H54 (cell line): Measurements from ENCODE around the gene KDM2B.
A peak's percentile ranks its signal among the peaks of the same experiment; 100 is the strongest.

Source experiments
- DNase-seq: peaks from one replicate; pipeline ENCODE4 v3.0.0; 2011; ENCODE audit warnings: low spot score, mixed read lengths; ENCODE audit not compliant: insufficient read length
- FAIRE-seq: peaks from 3 replicates; lab custom pipeline; 2011; peaks lifted over from hg19 to GRCh38; lab: Jason Lieb, UNC
- POLR2A ChIP-seq: IDR thresholded peaks from 2 replicates; pipeline ENCODE4 v1.6.1; 2011; ENCODE audit warnings: low read depth, mild to moderate bottlenecking, low read length

Gene KDM2B

GRCh38 chr12:121580959-121581685 is at the start of gene KDM2B:
TSS of gene KDM2B (minus strand) at chr12:121581023. CDS start at chr12:121580911, 112 bp downstream.
- no peak for FAIRE-seq
- no peak for DNase-seq
- no peak for TF ChIP-seq POLR2A

DNA sequence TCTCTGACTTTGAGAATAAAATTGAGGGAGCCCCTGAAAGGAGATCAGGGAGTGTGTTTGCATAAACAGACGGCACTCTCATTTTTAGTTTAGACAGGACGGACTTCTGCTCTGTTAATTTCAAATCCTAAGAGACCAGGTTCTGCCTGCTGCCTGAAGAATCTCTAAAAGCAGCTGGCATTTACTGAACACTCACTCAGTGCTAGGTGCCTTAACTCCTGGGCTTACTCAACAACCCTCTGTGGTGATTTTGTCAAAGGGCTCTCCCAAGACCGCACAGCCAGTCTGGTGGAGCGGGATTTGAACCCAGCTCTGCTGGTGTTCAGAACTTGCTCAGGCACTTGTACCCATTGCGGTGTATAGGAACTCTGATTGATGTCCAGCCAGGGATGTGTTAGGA is 47.7 kb upstream of the KDM2B start:
- no peak for TF ChIP-seq POLR2A
- no peak for FAIRE-seq
- DNase-seq, result no peak

GRCh38 chr12:121628037-121628436 is 47.2 kb upstream of the KDM2B start:
- TF ChIP-seq POLR2A, result no peak
- DNase-seq, result no peak
- FAIRE-seq, result no peak

- peak; percentile 36; the same call in 1 of the 2 replicates for TF ChIP-seq POLR2A
- DNase-seq, result peak; percentile 67
- FAIRE-seq, result no peak
These were observed 46.2 kb upstream of the KDM2B start for GRCh38 chr12:121626853-121627640.

- FAIRE-seq, result no peak
These were observed 45.4 kb upstream of the KDM2B start, which contains the start of gene ORAI1 for GRCh38 chr12:121626087-121626852. TSS of gene ORAI1 (plus strand) at chr12:121626530.

DNA sequence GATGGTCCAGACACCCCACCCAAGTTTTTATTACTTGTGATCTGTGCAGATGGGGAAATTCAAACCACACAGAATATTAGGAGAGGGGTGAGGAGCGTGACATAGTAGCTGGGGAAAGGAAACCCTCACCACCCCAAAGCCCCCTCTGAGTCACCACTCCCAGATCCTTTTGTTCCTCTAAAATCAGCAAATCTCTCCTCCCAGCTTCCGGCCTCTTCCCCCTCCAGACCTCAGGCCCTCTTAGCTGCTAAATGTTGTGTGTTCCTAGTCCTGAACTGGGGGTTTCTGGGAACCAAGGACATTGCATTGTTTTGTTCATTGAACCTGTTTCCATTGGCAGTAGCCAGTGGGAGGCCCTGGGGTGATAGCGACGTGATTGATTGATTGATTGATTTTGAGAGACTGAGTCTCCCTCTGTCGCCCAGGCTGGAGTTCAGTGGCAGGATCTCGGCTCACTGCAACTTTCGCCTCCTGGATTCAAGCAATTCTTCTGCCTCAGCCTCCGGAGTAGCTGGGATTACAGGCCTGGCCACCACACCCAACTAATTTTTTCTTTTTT is 39.6 kb upstream of the KDM2B start:
- FAIRE-seq (no peak), DNase-seq (no peak)
- no peak for TF ChIP-seq POLR2A

More at GRCh38 chr12:121626087-121626852, 45.4 kb upstream of the KDM2B start, which contains the start of gene ORAI1:
- TF ChIP-seq POLR2A, result peak; percentile 90
- DNase-seq, result peak; percentile 89

GRCh38 chr12:121618659-121619233 is 37.9 kb upstream of the KDM2B start:
- TF ChIP-seq POLR2A, result no peak
- DNase-seq (no peak), FAIRE-seq (no peak)

- FAIRE-seq (no peak), DNase-seq (no peak)
- no peak for TF ChIP-seq POLR2A
These were observed 34.1 kb upstream of the KDM2B start for GRCh38 chr12:121614872-121615467.

DNA sequence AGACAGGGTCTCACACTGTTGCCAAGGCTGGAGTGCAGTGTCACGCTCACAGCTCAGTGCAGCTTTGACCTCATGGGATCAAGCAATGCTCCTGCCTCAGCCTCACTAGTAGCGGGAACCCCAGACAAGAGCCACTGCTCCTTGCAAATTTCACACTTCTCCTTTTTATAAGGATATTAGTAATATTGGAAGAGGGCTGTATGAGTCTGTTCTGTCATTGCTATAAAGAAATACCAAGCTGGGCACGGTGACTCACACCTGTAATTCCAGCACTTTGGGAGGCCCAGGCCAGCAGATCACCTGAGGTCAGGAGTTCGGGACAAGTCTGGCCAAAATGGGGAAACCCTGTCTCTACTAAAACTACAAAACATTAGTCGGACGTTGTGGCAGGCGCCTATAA is 32.6 kb upstream of the KDM2B start:
- DNase-seq (no peak), FAIRE-seq (no peak)

DNA sequence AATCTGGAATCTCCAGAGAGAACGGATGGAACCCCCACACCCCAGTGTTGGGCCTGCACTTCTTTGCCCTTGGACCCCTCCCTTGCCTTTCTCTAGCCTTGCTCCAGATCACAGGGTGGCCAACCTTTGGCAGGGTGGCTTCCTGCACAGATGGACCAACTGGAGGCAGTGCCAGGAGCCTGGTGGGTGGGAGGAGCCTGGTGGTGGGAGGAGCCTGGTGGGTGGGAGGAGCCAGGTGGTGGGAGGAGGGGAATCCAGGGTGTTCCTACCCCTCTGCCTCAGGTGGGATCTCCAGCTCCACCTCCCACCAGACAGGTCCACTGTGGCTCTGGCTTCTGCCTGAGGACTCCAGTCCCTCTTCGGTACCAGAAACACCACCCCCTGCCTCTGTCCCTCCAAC is 30.5 kb upstream of the KDM2B start:
- DNase-seq (peak; percentile 49), FAIRE-seq (no peak)
- TF ChIP-seq POLR2A, result no peak

More for the DNA sequence above, 32.6 kb upstream of the KDM2B start:
- no peak for TF ChIP-seq POLR2A

- no peak for TF ChIP-seq POLR2A
- FAIRE-seq, result no peak
- DNase-seq, result no peak
These were observed 29.7 kb upstream of the KDM2B start for GRCh38 chr12:121610239-121611149.

GRCh38 chr12:121608301-121608700 is 27.5 kb upstream of the KDM2B start:
- no peak for TF ChIP-seq POLR2A
- DNase-seq (no peak), FAIRE-seq (no peak)
